Fibroblast of mammary gland (primary cell): ENCODE data around the gene AVP.

Experiments
- DNase-seq: peaks from one replicate; pipeline ENCODE4 v3.0.0-alpha.2; 2010; ENCODE audit warnings: low read depth
- H3K4me3 ChIP-seq: 2 replicates; pipeline ENCODE4 v1.5.1; 2011; ENCODE audit warnings: low read depth, mild to moderate bottlenecking, low read length, moderate library complexity; ENCODE audit not compliant: control insufficient read depth
- TF ChIP-seq, protein P1 (sequence below): conservative IDR thresholded peaks from 2 replicates; pipeline ENCODE4 v1.5.1; 2011; ENCODE audit warnings: low read depth, low read length, inconsistent platforms; ENCODE audit not compliant: control insufficient read depth, insufficient read depth

AVP gene

GRCh38 chr20:3106658-3107463 is 22.3 kb upstream of the AVP start:
- DNase-seq = no peak
- H3K4me3 ChIP-seq = no peak overlapping the region
- TF ChIP-seq, protein P1, sequence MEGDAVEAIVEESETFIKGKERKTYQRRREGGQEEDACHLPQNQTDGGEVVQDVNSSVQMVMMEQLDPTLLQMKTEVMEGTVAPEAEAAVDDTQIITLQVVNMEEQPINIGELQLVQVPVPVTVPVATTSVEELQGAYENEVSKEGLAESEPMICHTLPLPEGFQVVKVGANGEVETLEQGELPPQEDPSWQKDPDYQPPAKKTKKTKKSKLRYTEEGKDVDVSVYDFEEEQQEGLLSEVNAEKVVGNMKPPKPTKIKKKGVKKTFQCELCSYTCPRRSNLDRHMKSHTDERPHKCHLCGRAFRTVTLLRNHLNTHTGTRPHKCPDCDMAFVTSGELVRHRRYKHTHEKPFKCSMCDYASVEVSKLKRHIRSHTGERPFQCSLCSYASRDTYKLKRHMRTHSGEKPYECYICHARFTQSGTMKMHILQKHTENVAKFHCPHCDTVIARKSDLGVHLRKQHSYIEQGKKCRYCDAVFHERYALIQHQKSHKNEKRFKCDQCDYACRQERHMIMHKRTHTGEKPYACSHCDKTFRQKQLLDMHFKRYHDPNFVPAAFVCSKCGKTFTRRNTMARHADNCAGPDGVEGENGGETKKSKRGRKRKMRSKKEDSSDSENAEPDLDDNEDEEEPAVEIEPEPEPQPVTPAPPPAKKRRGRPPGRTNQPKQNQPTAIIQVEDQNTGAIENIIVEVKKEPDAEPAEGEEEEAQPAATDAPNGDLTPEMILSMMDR = no peak

DNA sequence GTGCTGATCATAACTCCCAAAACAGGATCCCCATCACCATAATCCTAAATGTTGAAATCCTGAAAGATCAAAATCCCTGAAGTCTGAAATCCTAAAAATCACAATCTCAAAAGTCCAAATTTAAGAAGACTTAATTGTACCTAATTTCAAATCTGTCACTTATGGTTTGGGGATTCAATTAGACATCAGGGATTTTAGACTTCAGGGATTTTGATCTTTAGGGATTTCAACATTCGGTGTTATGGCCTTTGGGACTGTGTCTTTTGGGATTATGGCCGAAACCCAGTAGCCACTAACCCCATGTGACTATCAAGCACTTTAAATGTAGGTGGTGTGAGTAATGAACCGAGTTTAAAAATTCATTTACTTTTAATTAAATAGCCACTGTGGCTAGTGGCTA is 21.7 kb upstream of the AVP start:
- H3K4me3 ChIP-seq = no peak overlapping the region
- TF ChIP-seq, protein P1 = no peak
- DNase-seq = no peak

DNA sequence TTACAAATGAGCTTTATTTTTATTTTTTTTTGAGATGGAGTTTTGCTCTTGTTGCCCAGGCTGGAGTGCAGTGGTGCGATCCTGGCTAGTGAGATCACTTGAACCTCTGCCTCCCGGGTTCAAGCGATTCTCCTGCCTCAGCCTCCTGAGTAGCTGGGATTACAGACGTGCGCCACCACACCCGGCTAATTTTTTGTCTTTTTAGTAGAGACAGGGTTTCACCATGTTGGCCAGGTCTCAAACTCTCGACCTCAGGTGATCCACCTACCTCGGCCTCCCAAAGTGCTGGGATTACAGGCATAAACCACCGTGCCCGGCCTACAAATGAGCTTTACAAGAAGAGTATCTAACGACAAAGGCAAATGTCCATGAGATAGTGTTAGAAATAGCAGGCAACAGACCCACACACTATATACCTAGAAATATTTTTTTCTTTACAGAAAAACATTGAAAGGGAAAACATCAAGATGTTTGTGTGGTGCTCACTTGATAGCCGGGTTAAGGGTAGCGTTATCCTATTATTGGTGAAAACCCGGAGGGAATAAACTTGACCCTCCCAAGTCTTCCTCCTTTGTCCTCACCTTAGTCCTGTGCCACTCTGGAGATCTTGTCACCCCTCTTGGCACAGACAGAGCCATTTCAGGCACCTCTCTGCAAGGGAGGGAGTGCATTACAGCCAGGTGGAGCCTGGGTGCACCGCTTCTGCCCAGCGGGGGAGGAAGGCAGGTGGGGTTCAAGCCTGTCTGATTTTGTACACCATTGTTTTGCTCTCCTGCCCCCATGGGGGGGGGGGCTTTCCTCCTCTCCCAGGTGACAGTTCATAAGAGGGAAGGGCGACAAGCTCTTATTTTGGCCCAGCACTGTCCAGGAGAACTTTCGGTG is 21.0 kb upstream of the AVP start:
- TF ChIP-seq, protein P1 = no peak
- no peak overlapping the region for H3K4me3 ChIP-seq
- no peak for DNase-seq

DNA sequence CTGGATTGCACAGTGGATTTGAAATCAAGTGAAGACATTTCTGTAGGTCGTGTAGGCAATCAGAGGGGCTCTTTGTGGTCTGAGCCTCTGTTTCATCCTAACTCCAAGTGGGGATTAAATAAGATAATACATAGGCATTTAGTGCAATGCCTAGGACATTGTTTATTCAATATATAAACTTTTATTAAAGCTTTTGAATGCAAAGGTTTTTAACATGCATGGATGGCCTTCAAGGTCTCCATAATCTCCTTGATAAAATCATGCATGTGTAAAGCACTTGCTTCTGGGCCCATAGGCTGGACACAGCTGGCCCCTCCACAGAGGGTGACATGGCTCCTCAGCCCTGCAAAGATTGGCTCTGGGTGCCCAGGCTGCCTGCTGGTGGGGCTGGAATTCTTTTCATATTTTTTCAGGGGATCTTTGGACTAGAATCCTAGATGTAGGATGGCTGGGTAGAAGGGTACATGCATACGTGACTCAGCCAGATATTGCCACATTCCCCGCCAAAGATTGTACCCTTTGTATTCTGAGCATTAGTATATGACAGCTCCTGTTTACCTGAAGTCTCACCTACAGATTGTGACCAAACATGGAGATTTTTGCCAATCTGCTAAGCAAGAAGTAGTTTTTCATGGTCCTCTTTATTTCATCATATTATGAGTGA is 19.0 kb upstream of the AVP start:
- no peak overlapping the region for H3K4me3 ChIP-seq
- TF ChIP-seq, protein P1 = no peak
- DNase-seq = no peak

DNA sequence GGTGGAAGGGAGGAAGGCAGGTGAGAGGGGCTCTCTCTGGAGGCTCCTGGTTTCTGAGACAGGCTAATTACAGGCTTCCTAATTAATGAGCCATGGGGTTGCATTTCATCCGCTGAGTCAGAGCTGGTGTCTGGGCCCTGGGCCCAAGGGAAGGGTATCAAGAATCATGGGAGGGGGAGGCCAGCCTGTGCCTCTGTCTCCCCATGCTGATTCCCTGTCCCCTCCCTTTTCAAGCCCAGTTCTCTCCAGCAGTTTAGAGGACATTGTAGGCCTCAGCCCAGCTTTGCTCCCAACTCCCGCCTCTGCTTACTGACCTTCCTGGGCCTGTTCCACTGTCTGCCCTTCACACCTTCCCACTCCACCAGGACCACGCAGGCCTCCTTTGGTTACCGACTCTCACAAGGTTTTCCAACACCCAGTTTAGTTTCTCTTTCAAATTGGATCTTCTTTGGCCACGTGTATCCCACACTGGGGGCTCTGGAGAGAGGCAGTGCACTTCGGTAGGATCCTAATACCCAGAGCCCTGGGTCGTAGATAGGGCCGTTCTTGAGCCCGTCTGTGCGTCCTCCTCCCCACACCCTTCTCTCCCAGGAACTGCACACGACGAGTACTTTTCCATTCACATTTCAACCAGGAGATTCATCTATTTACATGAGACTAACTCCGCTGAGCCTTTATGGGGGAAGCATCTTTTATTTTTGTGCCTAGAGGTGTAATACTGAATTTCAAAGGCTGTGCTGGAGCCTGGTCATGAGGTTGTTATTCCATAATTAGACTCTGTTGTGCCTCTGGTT is 18.2 kb upstream of the AVP start:
- H3K4me3 ChIP-seq = no peak overlapping the region

More for the DNA sequence above, 18.2 kb upstream of the AVP start:
- no peak for DNase-seq
- TF ChIP-seq, protein P1 = no peak
